HG02678 (cell line): ENCODE data around the gene MAFB.
A peak's percentile ranks its signal among the peaks of the same experiment; 100 is the strongest.
"Not testable (repeated sequence)": the region's sequence is repeated elsewhere in the genome, so short reads cannot be mapped to it uniquely, and the experiment has no call there.

Source experiments
- ATAC-seq: cut with Tn5 transposase; IDR thresholded peaks from one replicate; pipeline ENCODE4 v1.9.1; 2021; ENCODE audit warnings: mild to moderate bottlenecking, moderate library complexity; ENCODE audit not compliant: unreplicated experiment

The MAFB gene

GRCh38 chr20:40689100-40689942 lies at the start of gene MAFB:
MAFB (minus strand) TSS chr20:40689236; CDS start chr20:40688850, 386 bp downstream.
- peak; percentile 54 for ATAC-seq

- ATAC-seq: not testable (repeated sequence)
Observed at GRCh38 chr20:40736468-40736867, 47.4 kb upstream of the MAFB start.

GRCh38 chr20:40728996-40729395 lies 40.0 kb upstream of the MAFB start:
- no peak for ATAC-seq

GRCh38 chr20:40728470-40728869 lies 39.4 kb upstream of the MAFB start:
- no peak for ATAC-seq

GRCh38 chr20:40727960-40728359 lies 38.9 kb upstream of the MAFB start:
- ATAC-seq: no peak

GRCh38 chr20:40726776-40727175 lies 37.7 kb upstream of the MAFB start:
- ATAC-seq: no peak

GRCh38 chr20:40724566-40724965 lies 35.5 kb upstream of the MAFB start:
- ATAC-seq: no peak

- no peak for ATAC-seq
Observed at GRCh38 chr20:40720826-40721225, 31.8 kb upstream of the MAFB start.

- ATAC-seq: no peak
Observed at GRCh38 chr20:40720099-40720498, 31.1 kb upstream of the MAFB start.

- ATAC-seq: no peak
Observed at GRCh38 chr20:40718982-40719729, 30.1 kb upstream of the MAFB start.

GRCh38 chr20:40718214-40718977 lies 29.4 kb upstream of the MAFB start:
- ATAC-seq: no peak

GRCh38 chr20:40717343-40717865 lies 28.4 kb upstream of the MAFB start:
- ATAC-seq: no peak

GRCh38 chr20:40715491-40715890 lies 26.5 kb upstream of the MAFB start:
- ATAC-seq: no peak

- no peak for ATAC-seq
Observed at GRCh38 chr20:40714916-40715315, 25.9 kb upstream of the MAFB start.

- ATAC-seq: no peak
Observed at GRCh38 chr20:40714109-40714508, 25.1 kb upstream of the MAFB start.

GRCh38 chr20:40713508-40713907 lies 24.5 kb upstream of the MAFB start:
- no peak for ATAC-seq

GRCh38 chr20:40711079-40711478 lies 22.0 kb upstream of the MAFB start:
- ATAC-seq: no peak

GRCh38 chr20:40710603-40711002 lies 21.6 kb upstream of the MAFB start:
- no peak for ATAC-seq

GRCh38 chr20:40706977-40707582 lies 18.0 kb upstream of the MAFB start:
- ATAC-seq: no peak

GRCh38 chr20:40705413-40705812 lies 16.4 kb upstream of the MAFB start:
- ATAC-seq: no peak

GRCh38 chr20:40704828-40705227 lies 15.8 kb upstream of the MAFB start:
- ATAC-seq: no peak
